IPS-NIHi11 (cell line): ENCODE measurements around the gene PICK1.
A peak's percentile ranks its signal among the peaks of the same experiment; 100 is the strongest.
"Not testable (repeated sequence)": the region's sequence is repeated elsewhere in the genome, so short reads cannot be mapped to it uniquely, and the experiment has no call there.

ENCODE experiments used
- DNase-seq: peaks from one replicate; pipeline ENCODE4 v3.0.0; 2012; ENCODE audit warnings: mixed read lengths, low spot score

PICK1 gene

GRCh38 chr22:38114484-38115398 lies 57.5 kb downstream of the PICK1 start:
- DNase-seq = peak; percentile 96

DNA sequence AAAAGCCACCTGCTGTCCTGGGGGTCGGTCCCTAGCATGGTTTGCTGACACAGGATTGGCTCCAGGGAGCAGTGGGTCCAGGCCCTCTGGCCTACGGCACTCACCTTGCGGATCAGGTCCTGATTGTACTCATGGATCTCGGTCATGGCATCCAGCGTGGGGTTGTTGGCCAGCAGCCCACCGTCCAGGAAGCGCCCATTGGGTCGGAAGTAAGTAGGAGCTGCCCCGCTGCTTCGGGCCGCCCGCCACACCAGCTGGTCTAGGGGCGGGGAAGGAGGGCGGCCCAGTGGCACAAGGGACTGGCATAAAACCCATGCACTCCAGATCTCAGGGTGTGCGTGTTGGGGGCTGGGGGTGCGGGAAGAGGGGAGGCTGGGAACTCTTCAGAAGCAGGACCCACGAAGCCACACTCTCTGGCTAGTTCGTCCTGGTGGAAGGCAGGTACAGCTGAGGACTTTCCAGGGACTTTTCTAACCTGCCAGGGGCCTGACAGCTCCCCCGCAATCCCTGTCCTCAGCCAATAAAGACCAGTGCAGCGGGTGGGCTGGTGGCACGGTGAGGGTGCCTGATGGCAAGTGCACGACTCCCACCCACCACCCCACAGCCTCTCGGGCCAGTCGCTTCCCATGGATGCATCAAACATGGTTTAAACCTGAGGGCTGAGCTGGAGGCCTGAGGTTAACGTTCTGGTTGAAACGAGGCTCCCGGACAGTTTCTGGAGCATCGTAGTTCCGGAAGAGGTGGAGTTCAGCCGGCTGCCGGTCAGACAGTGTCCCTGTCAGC lies 58.4 kb downstream of the PICK1 start:
- no peak for DNase-seq

DNA sequence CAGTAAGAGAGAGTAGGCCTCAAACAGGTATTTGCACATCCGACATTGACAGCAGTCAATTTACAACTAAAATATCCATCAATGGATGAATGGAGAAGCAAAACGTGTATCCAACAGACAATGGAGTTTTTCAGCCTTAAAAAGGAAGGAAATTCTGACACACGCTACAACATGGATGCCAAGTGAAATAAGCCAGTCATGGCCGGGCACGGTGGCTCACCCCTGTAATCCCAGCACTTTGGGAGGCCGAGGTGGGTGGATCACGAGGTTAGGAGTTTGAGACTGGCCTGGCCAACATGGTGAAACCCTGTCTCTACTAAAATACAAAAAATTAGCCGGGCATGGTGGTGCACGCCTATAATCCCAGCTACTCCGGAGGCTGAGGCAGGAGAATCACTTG lies 60.4 kb downstream of the PICK1 start:
- not testable (repeated sequence) for DNase-seq

- no peak for DNase-seq
Observed at GRCh38 chr22:38118182-38118581, 61.0 kb downstream of the PICK1 start.

- DNase-seq = not testable (repeated sequence)
Observed at GRCh38 chr22:38118747-38119146, 61.5 kb downstream of the PICK1 start.

DNA sequence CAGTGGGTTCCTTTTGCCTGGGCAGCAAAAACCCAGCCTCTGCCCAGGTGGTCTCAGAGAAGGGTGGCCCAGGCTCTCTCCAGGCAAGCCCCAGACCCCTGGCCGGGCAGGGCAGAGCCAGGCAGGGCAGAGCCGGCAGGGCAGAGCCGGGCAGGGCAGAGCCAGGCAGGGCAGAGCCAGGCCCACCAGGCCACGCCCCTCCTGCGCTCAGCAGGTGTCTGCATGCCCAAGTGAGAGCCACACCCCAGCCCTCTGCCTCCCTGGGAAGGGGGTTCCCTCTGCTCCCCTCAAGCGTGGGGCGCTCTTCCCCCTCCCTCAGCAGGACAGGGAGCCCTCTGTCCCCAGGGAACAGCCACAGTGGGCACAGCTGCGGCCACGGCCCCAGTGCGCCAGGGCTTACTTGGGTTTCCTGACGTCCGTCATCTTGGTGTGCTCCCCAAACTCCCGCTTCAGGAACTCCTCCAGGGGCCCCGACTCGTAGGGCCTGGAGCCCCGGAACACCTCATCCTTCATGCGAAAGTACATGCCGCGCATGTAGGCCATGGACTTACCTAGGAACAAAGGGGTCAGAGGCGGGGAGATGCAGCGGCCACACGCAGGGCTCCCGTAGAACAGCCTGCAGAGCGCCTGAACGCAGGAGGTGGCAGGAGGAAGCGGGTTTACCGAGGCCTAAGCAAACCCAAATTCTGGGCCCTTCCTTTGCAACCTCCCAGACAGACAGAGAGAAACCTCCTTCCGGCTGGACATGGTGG lies 63.3 kb downstream of the PICK1 start:
- peak; percentile 64 for DNase-seq

DNA sequence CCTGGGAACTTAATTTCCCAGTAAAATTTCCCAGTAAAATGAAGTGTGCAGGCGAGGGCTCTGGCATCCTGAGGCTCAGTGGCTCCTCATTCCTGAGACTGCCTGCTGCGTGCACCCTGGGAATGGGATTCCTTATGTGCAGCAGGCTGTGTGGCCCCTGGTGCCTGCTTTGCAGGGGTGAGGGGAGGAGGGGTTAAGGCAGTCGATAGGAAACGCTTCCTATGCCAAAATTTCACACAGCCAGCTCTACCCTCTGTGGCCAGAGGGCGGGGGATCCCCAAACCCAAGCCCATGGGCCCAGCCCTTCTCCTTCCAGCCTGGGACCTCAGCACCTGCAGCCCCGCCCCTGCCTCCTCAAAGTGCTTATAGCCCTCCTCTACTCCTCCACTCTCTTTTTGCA lies 65.4 kb downstream of the PICK1 start:
- no peak for DNase-seq

- peak; percentile 63 for DNase-seq
Observed at GRCh38 chr22:38124236-38124974, 67.2 kb downstream of the PICK1 start.

DNA sequence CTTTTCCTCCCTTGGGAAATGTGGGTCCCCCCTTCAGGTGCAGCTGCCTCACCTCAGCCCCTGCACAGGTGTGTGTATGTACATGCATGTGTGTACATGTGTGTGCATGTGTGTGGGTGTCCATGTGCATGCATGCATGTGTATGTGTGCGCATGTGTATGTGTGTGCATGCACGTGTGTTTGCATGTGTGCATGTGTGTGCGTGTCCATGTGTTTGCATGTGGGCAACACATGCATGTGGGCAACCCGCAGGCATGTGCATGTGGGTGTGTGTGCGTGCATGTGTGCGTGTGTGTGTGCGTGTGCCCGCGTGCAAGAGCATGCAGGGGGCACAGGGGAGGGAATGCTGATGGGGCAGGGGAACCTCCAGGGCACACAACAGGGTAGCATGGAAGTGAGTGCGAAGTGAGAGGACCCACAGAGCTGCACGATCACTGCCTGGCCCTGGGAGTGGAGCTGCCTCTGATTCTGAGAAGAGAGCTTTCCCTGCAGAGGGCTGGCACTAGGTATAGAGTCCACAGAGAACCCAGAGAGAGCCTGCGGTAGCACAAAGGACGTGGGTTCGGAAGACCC lies 67.9 kb downstream of the PICK1 start:
- DNase-seq = no peak
